Keratinocyte (primary cell): ENCODE results near the gene PRSS8. TPM values are rescaled to one million over a fixed set of nuclear protein-coding genes. Genes with fewer than 3 reads are reported as not detected.

Experiments used
- DNase-seq: peaks from one replicate; pipeline ENCODE4 v3.0.0-alpha.2; 2011; ENCODE audit warnings: low read depth, missing footprints, low spot score
- FAIRE-seq: peaks from 2 replicates; lab custom pipeline; 2011; peaks lifted over from hg19 to GRCh38; lab: Jason Lieb, UNC
- H2AFZ ChIP-seq: 2 replicates; pipeline ENCODE4 v1.6.0; 2012; ENCODE audit warnings: low read length, control low read depth, inconsistent platforms; ENCODE audit not compliant: control insufficient read depth
- H3K27ac ChIP-seq: 2 replicates; pipeline ENCODE4 v1.5.1; 2011; ENCODE audit warnings: low read length; ENCODE audit not compliant: control insufficient read depth, insufficient read depth
- H3K27me3 ChIP-seq: 3 replicates; pipeline ENCODE4 v1.6.0; 2011; ENCODE audit warnings: low read length; ENCODE audit not compliant: control insufficient read depth, insufficient read depth; ENCODE audit errors: extremely low read depth
- H3K36me3 ChIP-seq, 2 experiments: 2 replicates in 1 of 2; 3 replicates in 1 of 2; pipeline ENCODE4 v1.5.1; 2011; ENCODE audit warnings: low read length in 2 of 2, mild to moderate bottlenecking in 1 of 2; ENCODE audit not compliant: control insufficient read depth in 2 of 2, insufficient read depth in 2 of 2; ENCODE audit errors: extremely low read depth in 1 of 2
- H3K4me1 ChIP-seq: 3 replicates; pipeline ENCODE4 v1.5.1; 2011; ENCODE audit warnings: low read length; ENCODE audit not compliant: control insufficient read depth, insufficient read depth; ENCODE audit errors: extremely low read depth
- H3K4me2 ChIP-seq: 3 replicates; pipeline ENCODE4 v1.6.0; 2011; ENCODE audit warnings: low read depth, low read length; ENCODE audit not compliant: control insufficient read depth, insufficient read depth; ENCODE audit errors: extremely low read depth
- H3K4me3 ChIP-seq, 3 experiments: fragments of 200-600 bp in 1 of 3; sonication (generic) in 1 of 3; 2 replicates in 2 of 3; 3 replicates in 1 of 3; pipeline ENCODE4 v1.5.1; 2011 to 2016; ENCODE audit warnings: low read length in 3 of 3, mild to moderate bottlenecking in 3 of 3, control low read depth in 2 of 3, inconsistent platforms in 1 of 3, low read depth in 1 of 3, mixed read lengths in 1 of 3, mixed run types in 1 of 3, moderate library complexity in 1 of 3; ENCODE audit not compliant: control insufficient read depth in 2 of 3, insufficient read depth in 2 of 3; ENCODE audit errors: extremely low read depth in 1 of 3
- H3K79me2 ChIP-seq: 2 replicates; pipeline ENCODE4 v1.6.0; 2012; ENCODE audit warnings: low read length; ENCODE audit not compliant: control insufficient read depth, insufficient read depth
- H3K9ac ChIP-seq: 3 replicates; pipeline ENCODE4 v1.6.0; 2011; ENCODE audit warnings: low read length; ENCODE audit not compliant: control insufficient read depth, insufficient read depth; ENCODE audit errors: extremely low read depth
- H3K9me1 ChIP-seq: 3 replicates; pipeline ENCODE4 v1.6.0; 2011; ENCODE audit warnings: low read length; ENCODE audit not compliant: control insufficient read depth, insufficient read depth; ENCODE audit errors: extremely low read depth
- H3K9me3 ChIP-seq: 2 replicates; pipeline ENCODE4 v1.5.1; 2012; ENCODE audit warnings: low read depth, low read length; ENCODE audit not compliant: control insufficient read depth
- H4K20me1 ChIP-seq: 3 replicates; pipeline ENCODE4 v1.6.0; 2011; ENCODE audit warnings: low read length; ENCODE audit not compliant: control insufficient read depth, insufficient read depth; ENCODE audit errors: extremely low read depth
- CTCF ChIP-seq, 3 experiments: IDR thresholded peaks in 1 of 3; conservative IDR thresholded peaks in 1 of 3; optimal IDR thresholded peaks in 1 of 3; 2 replicates in 2 of 3; 3 replicates in 1 of 3; pipeline versions ENCODE3 to v1.5.1; 2011; ENCODE audit warnings: low read length in 3 of 3, mild to moderate bottlenecking in 3 of 3, moderate library complexity in 2 of 3, control low read depth in 1 of 3, inconsistent platforms in 1 of 3; ENCODE audit not compliant: insufficient read depth in 2 of 3; ENCODE audit errors: extremely low read depth in 1 of 3
- EZH2 ChIP-seq: IDR thresholded peaks from one replicate; pipeline ENCODE4 v1.6.1; 2012; ENCODE audit warnings: inconsistent platforms, mild to moderate bottlenecking, low read length, moderate library complexity
- dilution Hi-C: fragments of 300-500 bp; cut with MboI; formaldehyde crosslinking; loops from one replicate; pipeline ENCODE4 v1.7.0; 2020; ENCODE audit warnings: low sequenced_read_pairs; ENCODE audit not compliant: extremely low pct_ligation_motif_present
- polyA plus RNA-seq, 5 experiments: library from polyadenylated mRNA; depleted of rRNA in 3 of 5; stranded (reverse) in 3 of 5; stranded (forward) in 1 of 5; unstranded in 1 of 5; fragments of >200 nt; gene quantifications; 1 replicate in 1 of 5; 2 replicates in 3 of 5; 3 replicates in 1 of 5; pipeline versions ENCODE4 v1.2.1 to v1.2.3, GENCODE V29; 2011 to 2012; ENCODE audit warnings: missing spikeins in 2 of 5, low read depth in 1 of 5, low replicate concordance in 1 of 5

The PRSS8 gene
- polyA plus RNA-seq, 1 donor (not counting 4 experiments of a cell fraction or from before 2014, with no cell fraction given) = 31.2 TPM

GRCh38 chr16:31181102-31181830 lies 45.7 kb upstream of the PRSS8 start:
- Histone ChIP-seq H3K27me3 (no peaks in the 10 kb centered on the region), H3K9me1 (peaks cover 6% of the 10 kb centered on the region), H3K9me3 (no peaks in the 10 kb centered on the region), H3K4me1 (peaks cover 23% of the 10 kb centered on the region), H3K4me2 (peak overlapping the region; percentile 98), H3K27ac (peak overlapping the region; percentile 98), H3K36me3 (peaks cover 24 to 43% of the 10 kb centered on the region in 2 experiments), H3K9ac (peak overlapping the region; percentile 96), H4K20me1 (peaks cover 37% of the 10 kb centered on the region), H3K4me3 (peak overlapping the region; percentile 91 to 93 (median 92)), H3K79me2 (peaks cover 61% of the 10 kb centered on the region), H2AFZ (no peak overlapping the region)
- dilution Hi-C loops = no loop called here
- DNase-seq (no peak), FAIRE-seq (no peak)
- TF ChIP-seq EZH2 (no peak), CTCF (optimal IDR thresholded peaks at IDR 0.05 in 1 of 3, IDR thresholded peaks at IDR 0.05 in 1 of 3, conservative IDR thresholded peaks at IDR 0.05 in 1 of 3; ENCODE audit: extremely low read depth in 1 of 3, insufficient read depth in 2 of 3, low read length in 3 of 3) (no peak)

GRCh38 chr16:31179747-31180459 lies 44.4 kb upstream of the PRSS8 start, which contains the start of gene FUS:
TSS of gene FUS (plus strand) at chr16:31180139. CDS start at chr16:31180215, 76 bp downstream.
- H3K79me2 ChIP-seq = peaks cover 47% of the 10 kb centered on the region
- TF ChIP-seq EZH2 (no peak), CTCF (optimal IDR thresholded peaks at IDR 0.05 in 1 of 3, IDR thresholded peaks at IDR 0.05 in 1 of 3, conservative IDR thresholded peaks at IDR 0.05 in 1 of 3; ENCODE audit: extremely low read depth in 1 of 3, insufficient read depth in 2 of 3, low read length in 3 of 3) (no peak)
- dilution Hi-C loops = no loop called here
- H3K9ac ChIP-seq = peak within 1 kb of the TSS; percentile 96
- no peaks in the 10 kb centered on the region for H3K27me3 ChIP-seq
- peak within 1 kb of the TSS; percentile 98 for H3K27ac ChIP-seq
- DNase-seq (peak; percentile 79), FAIRE-seq (no peak)
- H3K4me1 ChIP-seq = peaks cover 23% of the 10 kb centered on the region
- H3K9me3 ChIP-seq = no peaks in the 10 kb centered on the region
- H3K36me3 ChIP-seq = peaks cover 14 to 31% of the 10 kb centered on the region in 2 experiments
- H4K20me1 ChIP-seq = peaks cover 30% of the 10 kb centered on the region
- peaks cover 6% of the 10 kb centered on the region for H3K9me1 ChIP-seq
- peak within 1 kb of the TSS; percentile 100 for H2AFZ ChIP-seq
- peak within 1 kb of the TSS; percentile 98 for H3K4me2 ChIP-seq
- peak within 1 kb of the TSS; percentile 91 to 93 (median 92) for H3K4me3 ChIP-seq
